Coronary artery (tissue), 2 donors: ENCODE results near the gene RPS3.
"Not testable (repeated sequence)": the region's sequence is repeated elsewhere in the genome, so short reads cannot be mapped to it uniquely, and the experiment has no call there.

Experiments used
- DNase-seq: peaks from one replicate; pipeline ENCODE4 v3.0.0-alpha.2; 2017; ENCODE audit warnings: low spot score
- H3K27ac ChIP-seq, 2 donors: fragments of 200-600 bp; sonication (generic); one replicate each; pipeline ENCODE4 v1.5.1; 2016 to 2019
- H3K4me3 ChIP-seq: fragments of 200-600 bp; sonication (generic); 2 replicates; pipeline ENCODE4 v1.5.1; 2016; ENCODE audit warnings: mild to moderate bottlenecking, moderate library complexity
- CTCF ChIP-seq: fragments of 200-600 bp; sonication (generic); IDR thresholded peaks from one replicate; pipeline ENCODE4 v1.5.1; 2019; ENCODE audit warnings: antibody characterized with exemption

The RPS3 gene

GRCh38 chr11:75403037-75403436, 3.7 kb downstream of the RPS3 start:
- DNase-seq, result no peak
- TF ChIP-seq CTCF, result no peak
- no peak overlapping the region for H3K27ac ChIP-seq

GRCh38 chr11:75403983-75404658, 4.8 kb downstream of the RPS3 start:
- TF ChIP-seq CTCF, result no peak
- Histone ChIP-seq H3K4me3 (no peak overlapping the region), H3K27ac (no peak overlapping the region)
- DNase-seq, result no peak

More at GRCh38 chr11:75403037-75403436, 3.7 kb downstream of the RPS3 start:
- no peak overlapping the region for H3K4me3 ChIP-seq

- H3K27ac ChIP-seq, result no peak overlapping the region
- H3K4me3 ChIP-seq, result no peak overlapping the region
- DNase-seq, result no peak
- TF ChIP-seq CTCF, result no peak
These were observed 7.0 kb downstream of the RPS3 start for GRCh38 chr11:75406338-75406777.

- Histone ChIP-seq H3K27ac (no peak overlapping the region), H3K4me3 (no peak overlapping the region)
- no peak for TF ChIP-seq CTCF
- no peak for DNase-seq
These were observed 9.6 kb downstream of the RPS3 start for GRCh38 chr11:75408957-75409219.

- not testable (repeated sequence) for H3K4me3 ChIP-seq, DNase-seq, H3K27ac ChIP-seq
These were observed 10.7 kb downstream of the RPS3 start for GRCh38 chr11:75409971-75410370.

GRCh38 chr11:75413146-75413545, 13.8 kb downstream of the RPS3 start:
- not testable (repeated sequence) for H3K4me3 ChIP-seq, DNase-seq, H3K27ac ChIP-seq

- TF ChIP-seq CTCF, result no peak
- H3K27ac ChIP-seq, result no peak overlapping the region
- no peak overlapping the region for H3K4me3 ChIP-seq
- no peak for DNase-seq
These were observed 14.5 kb downstream of the RPS3 start for GRCh38 chr11:75413864-75414263.

GRCh38 chr11:75420224-75421034, 21.1 kb downstream of the RPS3 start:
- Histone ChIP-seq H3K27ac (peak overlapping the region in 1 of 2 donors; percentile 48), H3K4me3 (no peak overlapping the region)
- no peak for DNase-seq
- no peak for TF ChIP-seq CTCF
